ENCODE results near the gene FGD4.

The FGD4 gene

DNA sequence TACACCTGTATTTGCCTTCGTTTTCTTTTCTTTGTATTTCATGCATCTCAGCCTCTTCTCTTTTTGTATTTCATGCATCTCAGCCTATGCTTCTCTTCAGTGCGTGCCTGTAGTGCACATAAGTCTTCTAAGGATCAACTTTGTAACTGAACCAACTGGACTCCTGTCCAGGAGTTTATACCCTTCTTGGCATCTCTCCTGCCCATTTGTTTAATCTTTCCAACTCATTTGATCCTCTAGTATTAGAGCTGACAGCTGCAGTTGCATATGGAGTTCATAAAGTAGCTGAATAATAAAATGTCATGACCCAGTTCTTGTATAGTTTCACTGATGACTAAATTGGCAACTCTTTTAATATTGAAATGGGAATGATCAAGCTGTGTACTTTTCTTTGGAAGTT lies 89.7 kb downstream of the FGD4 start:
- no peaks in the 10 kb centered on the region for H3K9me3 ChIP-seq (ENCODE audit: control insufficient read depth, low read length)
- TF ChIP-seq, protein P1, sequence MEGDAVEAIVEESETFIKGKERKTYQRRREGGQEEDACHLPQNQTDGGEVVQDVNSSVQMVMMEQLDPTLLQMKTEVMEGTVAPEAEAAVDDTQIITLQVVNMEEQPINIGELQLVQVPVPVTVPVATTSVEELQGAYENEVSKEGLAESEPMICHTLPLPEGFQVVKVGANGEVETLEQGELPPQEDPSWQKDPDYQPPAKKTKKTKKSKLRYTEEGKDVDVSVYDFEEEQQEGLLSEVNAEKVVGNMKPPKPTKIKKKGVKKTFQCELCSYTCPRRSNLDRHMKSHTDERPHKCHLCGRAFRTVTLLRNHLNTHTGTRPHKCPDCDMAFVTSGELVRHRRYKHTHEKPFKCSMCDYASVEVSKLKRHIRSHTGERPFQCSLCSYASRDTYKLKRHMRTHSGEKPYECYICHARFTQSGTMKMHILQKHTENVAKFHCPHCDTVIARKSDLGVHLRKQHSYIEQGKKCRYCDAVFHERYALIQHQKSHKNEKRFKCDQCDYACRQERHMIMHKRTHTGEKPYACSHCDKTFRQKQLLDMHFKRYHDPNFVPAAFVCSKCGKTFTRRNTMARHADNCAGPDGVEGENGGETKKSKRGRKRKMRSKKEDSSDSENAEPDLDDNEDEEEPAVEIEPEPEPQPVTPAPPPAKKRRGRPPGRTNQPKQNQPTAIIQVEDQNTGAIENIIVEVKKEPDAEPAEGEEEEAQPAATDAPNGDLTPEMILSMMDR (IDR thresholded peaks at IDR 0.05) = no peak
- H3K79me2 ChIP-seq = no peaks in the 10 kb centered on the region
- no peaks in the 10 kb centered on the region for H3K36me3 ChIP-seq (ENCODE audit: control insufficient read depth, insufficient read depth, low read length)
- H2AFZ ChIP-seq = no peak overlapping the region
- H3K27ac ChIP-seq = no peak overlapping the region
- peaks cover 9% of the 10 kb centered on the region for H3K4me1 ChIP-seq
- H3K9ac ChIP-seq = no peak overlapping the region
- no peak overlapping the region for H3K4me2 ChIP-seq (ENCODE audit: low read length)
- no peak overlapping the region for H3K4me3 ChIP-seq (ENCODE audit: low read depth, low read length)
- H3K27me3 ChIP-seq (ENCODE audit: control insufficient read depth, insufficient read depth, low read length) = no peaks in the 10 kb centered on the region

DNA sequence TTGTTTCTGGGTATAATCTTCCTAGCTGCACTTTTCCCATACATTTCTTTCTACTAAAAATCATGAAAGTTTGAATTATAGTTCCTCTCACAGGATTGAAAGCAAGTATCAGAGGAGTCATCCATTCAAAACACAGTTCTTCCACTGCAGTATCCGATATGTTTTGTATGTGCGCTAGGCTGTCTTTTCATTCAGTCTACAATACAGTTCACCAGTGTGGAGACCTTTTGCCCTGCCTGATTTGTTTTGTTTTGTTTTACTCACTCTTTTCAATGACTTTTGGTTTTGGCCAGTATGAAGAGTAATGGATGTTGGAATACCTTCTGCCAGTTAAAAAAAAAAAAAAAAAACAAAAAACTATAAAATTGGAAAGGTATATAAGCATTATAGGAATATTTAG lies 91.4 kb downstream of the FGD4 start:
- Histone ChIP-seq H3K27me3 (ENCODE audit: control insufficient read depth, insufficient read depth, low read length) (no peaks in the 10 kb centered on the region), H3K4me2 (ENCODE audit: low read length) (no peak overlapping the region), H3K79me2 (no peaks in the 10 kb centered on the region), H3K9me3 (ENCODE audit: control insufficient read depth, low read length) (no peaks in the 10 kb centered on the region), H3K4me1 (peaks cover 14% of the 10 kb centered on the region), H2AFZ (no peak overlapping the region), H3K9ac (no peak overlapping the region), H3K36me3 (ENCODE audit: control insufficient read depth, insufficient read depth, low read length) (no peaks in the 10 kb centered on the region), H3K4me3 (ENCODE audit: low read depth, low read length) (no peak overlapping the region), H3K27ac (no peak overlapping the region)
- TF ChIP-seq, protein P1 (IDR thresholded peaks at IDR 0.05) = no peak

DNA sequence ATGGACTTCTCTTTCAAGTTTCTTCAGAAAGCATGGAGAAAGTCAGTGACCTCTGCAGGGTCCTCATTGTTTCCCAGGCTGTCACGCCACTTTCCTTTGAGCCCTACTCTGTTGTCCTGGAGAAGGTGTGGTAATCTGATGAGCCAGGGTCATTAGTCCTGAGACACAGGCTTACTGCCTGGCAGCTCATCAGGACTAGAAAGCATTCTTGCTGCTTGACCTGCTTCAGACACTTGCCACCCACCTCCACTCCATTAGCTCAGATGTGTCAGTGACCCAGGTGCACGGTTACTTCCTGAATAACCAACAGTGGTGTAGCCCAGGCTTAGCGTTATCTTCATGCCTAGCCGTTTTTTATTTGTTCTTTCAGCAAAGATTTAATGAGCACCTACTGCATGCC lies 93.9 kb downstream of the FGD4 start:
- H3K36me3 ChIP-seq (ENCODE audit: control insufficient read depth, insufficient read depth, low read length) = no peaks in the 10 kb centered on the region
- H3K27me3 ChIP-seq (ENCODE audit: control insufficient read depth, insufficient read depth, low read length) = no peaks in the 10 kb centered on the region
- no peak overlapping the region for H3K4me3 ChIP-seq (ENCODE audit: low read depth, low read length)

DNA sequence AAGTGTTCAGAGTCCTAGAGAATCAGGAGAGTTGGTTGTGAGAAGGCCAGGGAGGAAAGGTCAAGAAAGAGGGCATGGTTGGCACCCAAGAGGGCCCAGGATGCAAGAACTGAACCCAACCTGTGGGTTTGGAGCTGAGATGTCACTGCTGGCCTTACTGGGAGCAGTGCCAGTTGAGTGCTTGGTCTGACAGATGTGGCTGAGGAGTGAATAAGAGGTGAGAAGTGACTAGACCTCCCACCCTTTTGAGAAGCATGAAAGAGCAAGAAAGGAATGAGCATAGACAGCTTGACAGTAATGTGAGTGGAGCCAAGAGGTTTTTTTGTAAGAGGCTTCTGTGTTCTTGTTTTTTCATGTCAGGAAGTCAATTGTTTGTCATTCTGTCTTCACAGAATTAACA lies 95.3 kb downstream of the FGD4 start:
- H3K36me3 ChIP-seq (ENCODE audit: control insufficient read depth, insufficient read depth, low read length) = no peaks in the 10 kb centered on the region
- H3K4me3 ChIP-seq (ENCODE audit: low read depth, low read length) = no peak overlapping the region
- TF ChIP-seq, protein P1 (IDR thresholded peaks at IDR 0.05) = no peak
- H3K9ac ChIP-seq = no peak overlapping the region
- no peak overlapping the region for H2AFZ ChIP-seq
- no peaks in the 10 kb centered on the region for H3K27me3 ChIP-seq (ENCODE audit: control insufficient read depth, insufficient read depth, low read length)
- no peaks in the 10 kb centered on the region for H3K9me3 ChIP-seq (ENCODE audit: control insufficient read depth, low read length)
- H3K4me2 ChIP-seq (ENCODE audit: low read length) = no peak overlapping the region
- no peak overlapping the region for H3K27ac ChIP-seq
- H3K79me2 ChIP-seq = peaks cover 5% of the 10 kb centered on the region
- peaks cover 14% of the 10 kb centered on the region for H3K4me1 ChIP-seq

More for the DNA sequence above, 93.9 kb downstream of the FGD4 start:
- Histone ChIP-seq H3K79me2 (no peaks in the 10 kb centered on the region), H3K4me2 (ENCODE audit: low read length) (peak overlapping the region; percentile 7), H3K4me1 (peaks cover 14% of the 10 kb centered on the region), H3K27ac (peak overlapping the region; percentile 56), H3K9me3 (ENCODE audit: control insufficient read depth, low read length) (no peaks in the 10 kb centered on the region), H2AFZ (peak overlapping the region; percentile 36), H3K9ac (no peak overlapping the region)
- TF ChIP-seq, protein P1 (IDR thresholded peaks at IDR 0.05) = no peak

DNA sequence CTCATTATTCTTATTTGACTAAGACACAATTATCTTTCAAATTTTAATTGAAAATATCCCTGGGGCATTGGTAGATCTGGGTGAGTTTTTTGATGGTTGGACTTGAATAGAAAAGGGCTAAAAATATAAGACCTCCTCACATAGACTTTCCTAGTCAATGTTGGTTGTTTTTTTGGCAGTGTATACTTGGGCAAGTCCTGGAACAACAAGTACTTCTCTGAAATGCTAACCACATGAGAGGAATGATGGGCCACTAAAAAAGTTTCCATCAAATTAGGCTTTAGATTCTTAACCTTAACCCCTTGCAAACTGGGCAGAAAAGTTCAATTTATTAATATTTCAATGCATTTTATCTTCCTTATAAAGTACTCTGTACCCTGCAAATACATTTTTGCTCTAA lies 97.6 kb downstream of the FGD4 start:
- H3K36me3 ChIP-seq (ENCODE audit: control insufficient read depth, insufficient read depth, low read length) = no peaks in the 10 kb centered on the region
- no peak overlapping the region for H3K9ac ChIP-seq
- peaks cover 9% of the 10 kb centered on the region for H3K79me2 ChIP-seq
- H2AFZ ChIP-seq = no peak overlapping the region
- no peaks in the 10 kb centered on the region for H3K9me3 ChIP-seq (ENCODE audit: control insufficient read depth, low read length)
- TF ChIP-seq, protein P1 (IDR thresholded peaks at IDR 0.05) = no peak
- H3K27me3 ChIP-seq (ENCODE audit: control insufficient read depth, insufficient read depth, low read length) = no peaks in the 10 kb centered on the region
- H3K4me2 ChIP-seq (ENCODE audit: low read length) = no peak overlapping the region
- H3K4me3 ChIP-seq (ENCODE audit: low read depth, low read length) = no peak overlapping the region
- peaks cover 24% of the 10 kb centered on the region for H3K4me1 ChIP-seq
- H3K27ac ChIP-seq = no peak overlapping the region

All from parathyroid adenoma (tissue), 2 donors.